HCT116 (cell line): Measurements from ENCODE around the gene CKS1B.
A peak's percentile ranks its signal among the peaks of the same experiment; 100 is the strongest.

Experiments used
- ATF3 ChIP-seq: IDR thresholded peaks from 2 replicates; pipeline ENCODE4 v1.6.1; 2012
- CTCF ChIP-seq, 3 experiments: fragments of 200-600 bp in 1 of 3; sonication (generic) in 1 of 3; IDR thresholded peaks in 2 of 3; conservative IDR thresholded peaks in 1 of 3; 2 replicates each; pipeline ENCODE4 v1.5.1; 2012 to 2017; ENCODE audit warnings: low read depth in 2 of 3, low read length in 2 of 3, antibody characterized with exemption in 1 of 3, borderline replicate concordance in 1 of 3, control low read depth in 1 of 3, mild to moderate bottlenecking in 1 of 3, mixed read lengths in 1 of 3, mixed run types in 1 of 3, moderate library complexity in 1 of 3; ENCODE audit not compliant: insufficient read depth in 1 of 3
- EGR1 ChIP-seq: IDR thresholded peaks from 2 replicates; pipeline ENCODE4 v1.6.1; 2012; ENCODE audit warnings: low read depth
- EZH2 ChIP-seq: fragments of 200-600 bp; sonication (generic); IDR thresholded peaks from 2 replicates; pipeline ENCODE4 v1.6.1; 2017; ENCODE audit warnings: antibody characterized with exemption, mixed run types
- EZH2phosphoT487 ChIP-seq: fragments of 200-600 bp; IDR thresholded peaks from 2 replicates; pipeline ENCODE4 v1.6.1; 2018; ENCODE audit warnings: antibody characterized with exemption, borderline replicate concordance
- JUND ChIP-seq: IDR thresholded peaks from 2 replicates; pipeline ENCODE4 v1.6.1; 2012
- MAX ChIP-seq: IDR thresholded peaks from 2 replicates; pipeline ENCODE4 v1.6.1; 2012
- POLR2A ChIP-seq: IDR thresholded peaks from 2 replicates; pipeline ENCODE4 v1.7.0; 2011; ENCODE audit warnings: borderline replicate concordance; ENCODE audit not compliant: insufficient read depth, insufficient read length; ENCODE audit errors: extremely low read depth
- YY1 ChIP-seq: IDR thresholded peaks from 2 replicates; pipeline ENCODE4 v1.6.1; 2011; ENCODE audit warnings: low read length, low read depth, moderate library complexity, mild to moderate bottlenecking; ENCODE audit not compliant: insufficient replicate concordance; ENCODE audit errors: extremely low read depth
- ZFX ChIP-seq: fragments of 450-650 bp; IDR thresholded peaks from 2 replicates; pipeline ENCODE4 v1.6.1; 2017

GRCh38 chr1:154974808-154975408, 427 bp downstream of the CKS1B start:
- TF ChIP-seq MAX (no peak), ZFX (no peak), CTCF (IDR thresholded peaks at IDR 0.05 in 2 of 3, conservative IDR thresholded peaks at IDR 0.05 in 1 of 3; ENCODE audit: borderline replicate concordance in 1 of 3, insufficient read depth in 1 of 3, low read depth in 2 of 3, low read length in 2 of 3) (no peak), EZH2 (no peak), POLR2A (peak; percentile 65), JUND (no peak), EZH2phosphoT487 (no peak), YY1 (no peak), ATF3 (no peak), EGR1 (no peak)
